Kidney tubule cell (primary cell): Measurements from ENCODE around the gene DOCK11.

ENCODE experiments used
- DNase-seq: peaks from one replicate; pipeline ENCODE4 v3.0.0-alpha.2; 2018; ENCODE audit warnings: low spot score

Gene DOCK11

GRCh38 chrX:118502161-118502789 lies 6.7 kb downstream of the DOCK11 start:
- no peak for DNase-seq

- no peak for DNase-seq
These were observed 7.8 kb downstream of the DOCK11 start for GRCh38 chrX:118503260-118504041.

GRCh38 chrX:118504581-118504980 lies 9.0 kb downstream of the DOCK11 start:
- no peak for DNase-seq

GRCh38 chrX:118506805-118507480 lies 11.3 kb downstream of the DOCK11 start:
- DNase-seq: peak; percentile 59

- peak; percentile 53 for DNase-seq
These were observed 12.2 kb downstream of the DOCK11 start for GRCh38 chrX:118507766-118508165.

- DNase-seq: no peak
These were observed 12.6 kb downstream of the DOCK11 start for GRCh38 chrX:118508221-118508620.

GRCh38 chrX:118508635-118509034 lies 13.0 kb downstream of the DOCK11 start:
- no peak for DNase-seq

- DNase-seq: no peak
These were observed 14.5 kb downstream of the DOCK11 start for GRCh38 chrX:118510111-118510510.

GRCh38 chrX:118513120-118513898 lies 17.7 kb downstream of the DOCK11 start:
- DNase-seq: no peak

GRCh38 chrX:118519411-118520215 lies 24.0 kb downstream of the DOCK11 start:
- DNase-seq: peak; percentile 9

GRCh38 chrX:118520216-118521206 lies 24.9 kb downstream of the DOCK11 start:
- DNase-seq: no peak

- no peak for DNase-seq
These were observed 25.8 kb downstream of the DOCK11 start for GRCh38 chrX:118521435-118521834.

- no peak for DNase-seq
These were observed 26.8 kb downstream of the DOCK11 start for GRCh38 chrX:118522230-118522926.

GRCh38 chrX:118523920-118524319 lies 28.3 kb downstream of the DOCK11 start:
- DNase-seq: no peak

GRCh38 chrX:118524344-118524743 lies 28.7 kb downstream of the DOCK11 start:
- no peak for DNase-seq

GRCh38 chrX:118525174-118525730 lies 29.6 kb downstream of the DOCK11 start:
- DNase-seq: no peak

- no peak for DNase-seq
These were observed 30.5 kb downstream of the DOCK11 start for GRCh38 chrX:118526149-118526548.

- no peak for DNase-seq
These were observed 32.6 kb downstream of the DOCK11 start for GRCh38 chrX:118528071-118528737.
